ENCODE measurements around the gene PCDH11Y. TPM values are rescaled to one million over a fixed set of nuclear protein-coding genes. Genes with fewer than 3 reads are reported as not detected.
"Not testable (repeated sequence)": the region's sequence is repeated elsewhere in the genome, so short reads cannot be mapped to it uniquely, and the experiment has no call there.

PCDH11Y gene
- 0.04 TPM for total RNA-seq

GRCh38 chrY:5000057-5000456 is at the start of gene PCDH11Y:
Gene PCDH11Y, plus strand, starts transcription at chrY:5000296. Its CDS starts 56,804 bp downstream, at chrY:5057100.
- DNase-seq (ENCODE audit: low spot score); intact Hi-C loops (cut with DNase I); ATAC-seq: not testable (repeated sequence)

GRCh38 chrY:4967894-4968293 is 32.2 kb upstream of the PCDH11Y start:
- ATAC-seq; intact Hi-C loops (cut with DNase I); DNase-seq (ENCODE audit: low spot score): not testable (repeated sequence)

GRCh38 chrY:4991743-4992400 is 8.2 kb upstream of the PCDH11Y start:
- ATAC-seq; DNase-seq (ENCODE audit: low spot score); intact Hi-C loops (cut with DNase I): not testable (repeated sequence)

GRCh38 chrY:4994892-4995291 is 5.2 kb upstream of the PCDH11Y start:
- ATAC-seq; DNase-seq (ENCODE audit: low spot score); intact Hi-C loops (cut with DNase I): not testable (repeated sequence)

GRCh38 chrY:5002476-5003184 is 2.5 kb downstream of the PCDH11Y start:
- intact Hi-C loops (cut with DNase I): not testable (repeated sequence)

GRCh38 chrY:5038972-5039523 is 39.0 kb downstream of the PCDH11Y start:
- intact Hi-C loops (cut with DNase I); DNase-seq (ENCODE audit: low spot score); ATAC-seq: not testable (repeated sequence)

More at GRCh38 chrY:5002476-5003184, 2.5 kb downstream of the PCDH11Y start:
- ATAC-seq; DNase-seq (ENCODE audit: low spot score): not testable (repeated sequence)

- DNase-seq (ENCODE audit: low spot score); intact Hi-C loops (cut with DNase I); ATAC-seq: not testable (repeated sequence)
Measured at GRCh38 chrY:5083017-5083416, 82.9 kb downstream of the PCDH11Y start.

GRCh38 chrY:5182998-5183397 is 182.9 kb downstream of the PCDH11Y start:
- DNase-seq (ENCODE audit: low spot score); intact Hi-C loops (cut with DNase I); ATAC-seq: not testable (repeated sequence)

GRCh38 chrY:5215116-5215515 is 215.0 kb downstream of the PCDH11Y start:
- DNase-seq (ENCODE audit: low spot score); ATAC-seq; intact Hi-C loops (cut with DNase I): not testable (repeated sequence)

GRCh38 chrY:5324931-5325330 is 324.8 kb downstream of the PCDH11Y start:
- ATAC-seq; intact Hi-C loops (cut with DNase I): not testable (repeated sequence)

GRCh38 chrY:5342220-5342619 is 342.1 kb downstream of the PCDH11Y start:
- ATAC-seq; DNase-seq (ENCODE audit: low spot score); intact Hi-C loops (cut with DNase I): not testable (repeated sequence)

More at GRCh38 chrY:5324931-5325330, 324.8 kb downstream of the PCDH11Y start:
- DNase-seq (ENCODE audit: low spot score): not testable (repeated sequence)

- ATAC-seq; DNase-seq (ENCODE audit: low spot score); intact Hi-C loops (cut with DNase I): not testable (repeated sequence)
Measured at GRCh38 chrY:5543705-5544104, 543.6 kb downstream of the PCDH11Y start.

- intact Hi-C loops (cut with DNase I); ATAC-seq; DNase-seq (ENCODE audit: low spot score): not testable (repeated sequence)
Measured at GRCh38 chrY:5638589-5638988, 638.5 kb downstream of the PCDH11Y start.

- ATAC-seq; DNase-seq (ENCODE audit: low spot score); intact Hi-C loops (cut with DNase I): not testable (repeated sequence)
Measured at GRCh38 chrY:5679265-5679664, 679.2 kb downstream of the PCDH11Y start.

- ATAC-seq: not testable (repeated sequence)
Measured at GRCh38 chrY:5708727-5709126, 708.6 kb downstream of the PCDH11Y start.

GRCh38 chrY:5709788-5710381 is 709.8 kb downstream of the PCDH11Y start:
- DNase-seq (ENCODE audit: low spot score); ATAC-seq; intact Hi-C loops (cut with DNase I): not testable (repeated sequence)

More at GRCh38 chrY:5708727-5709126, 708.6 kb downstream of the PCDH11Y start:
- DNase-seq (ENCODE audit: low spot score); intact Hi-C loops (cut with DNase I): not testable (repeated sequence)

- intact Hi-C loops (cut with DNase I); ATAC-seq; DNase-seq (ENCODE audit: low spot score): not testable (repeated sequence)
Measured at GRCh38 chrY:5761403-5761802, 761.3 kb downstream of the PCDH11Y start.

- ATAC-seq; intact Hi-C loops (cut with DNase I): not testable (repeated sequence)
Measured at GRCh38 chrY:5776485-5776884, 776.4 kb downstream of the PCDH11Y start.

More at GRCh38 chrY:5776485-5776884, 776.4 kb downstream of the PCDH11Y start:
- not testable (repeated sequence) for DNase-seq (ENCODE audit: low spot score)
